Activated naive CD8-positive, alpha-beta T cell treated with anti-CD3 and anti-CD28 coated beads, Interleukin-2, amount 50 U/mL, for 24 hours (primary cell): ENCODE data around the gene DHX16.
"Not testable (repeated sequence)": the region's sequence is repeated elsewhere in the genome, so short reads cannot be mapped to it uniquely, and the experiment has no call there.

ENCODE experiments used
- ATAC-seq: fragments of 150-1000 bp; cut with Tn5 transposase; one replicate; pipeline ENCODE4 v1.10.0; 2021
- DNase-seq: peaks from one replicate; pipeline ENCODE4 v3.0.0; 2021
- H3K27ac Mint-ChIP-seq: one replicate; pipeline ENCODE4 v1.8.0; 2021; ENCODE audit warnings: mild to moderate bottlenecking, mixed read lengths
- H3K27me3 Mint-ChIP-seq: one replicate; pipeline ENCODE4 v1.8.0; 2021; ENCODE audit warnings: mixed read lengths
- H3K36me3 Mint-ChIP-seq: one replicate; pipeline ENCODE4 v1.8.0; 2021; ENCODE audit warnings: low read depth, mixed read lengths
- H3K4me1 Mint-ChIP-seq: one replicate; pipeline ENCODE4 v1.8.0; 2021; ENCODE audit warnings: mixed read lengths
- H3K4me3 Mint-ChIP-seq: one replicate; pipeline ENCODE4 v1.8.0; 2021; ENCODE audit warnings: mild to moderate bottlenecking, moderate library complexity, mixed read lengths
- H3K9me3 Mint-ChIP-seq: one replicate; pipeline ENCODE4 v1.8.0; 2021; ENCODE audit warnings: mixed read lengths

DHX16 gene

DNA sequence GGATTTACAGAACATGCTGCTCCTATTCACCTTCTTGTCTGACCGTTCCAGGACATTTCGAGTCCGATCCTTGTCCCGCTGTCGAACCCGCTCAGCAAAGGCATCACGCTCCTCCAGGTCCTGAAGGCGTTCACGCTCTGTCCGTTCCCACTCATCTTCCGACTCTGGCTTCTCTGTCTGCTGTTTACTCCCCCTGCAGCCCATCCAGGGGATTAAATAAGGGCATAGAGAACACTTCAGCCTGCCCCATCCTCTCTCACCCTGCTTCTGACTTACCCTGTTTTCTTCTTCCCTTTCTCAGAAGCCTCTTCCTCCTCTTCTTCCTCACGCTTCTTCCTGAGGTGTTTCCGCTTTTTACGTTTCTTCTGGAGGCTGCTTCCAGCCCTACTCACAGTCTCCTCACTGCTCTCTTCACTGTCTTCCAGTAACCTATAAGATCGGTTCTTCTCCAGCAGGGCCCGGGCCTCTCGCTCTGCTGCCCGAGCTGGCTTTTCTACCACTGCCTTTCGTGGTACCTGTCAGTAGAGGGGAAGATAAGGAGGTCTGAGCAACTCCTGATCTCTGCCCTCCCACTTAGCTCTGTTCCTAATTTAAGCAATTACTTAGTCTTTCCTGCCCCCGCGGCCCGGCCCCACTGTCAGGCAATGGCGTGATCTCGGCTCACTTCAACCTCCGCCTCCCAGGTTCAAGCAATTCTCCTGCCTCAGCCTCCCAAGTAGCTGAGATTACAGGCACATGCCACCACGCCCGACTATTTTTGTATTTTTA lies 1.9 kb downstream of the DHX16 start:
- H3K4me1 Mint-ChIP-seq, result peaks cover 33% of the 10 kb centered on the region
- no peak for ATAC-seq
- peaks cover 2% of the 10 kb centered on the region for H3K27me3 Mint-ChIP-seq
- no peak for DNase-seq
- peak overlapping the region; percentile 93 for H3K4me3 Mint-ChIP-seq
- H3K36me3 Mint-ChIP-seq, result peaks cover 32% of the 10 kb centered on the region
- H3K9me3 Mint-ChIP-seq, result no peaks in the 10 kb centered on the region
- H3K27ac Mint-ChIP-seq, result peak overlapping the region; percentile 2

DNA sequence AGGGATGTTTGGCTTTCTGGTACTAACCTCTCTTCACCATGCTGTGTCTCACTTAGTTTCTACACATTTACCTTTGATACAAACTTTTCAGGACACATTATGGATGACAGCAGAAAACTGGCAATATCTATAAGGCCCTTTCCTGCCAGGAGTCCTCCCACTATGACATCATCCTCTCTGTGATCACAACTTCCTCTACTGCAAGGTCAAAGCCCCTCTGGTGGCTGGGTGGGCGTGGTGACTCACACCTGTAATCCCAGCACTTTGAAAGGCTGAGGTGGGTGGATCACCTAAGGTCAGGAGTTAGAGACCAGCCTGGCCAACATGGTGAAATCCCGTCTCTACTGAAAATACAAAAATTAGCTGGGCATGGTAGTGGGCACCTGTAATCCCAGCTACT lies 6.5 kb downstream of the DHX16 start:
- DNase-seq (peak; percentile 72), ATAC-seq (peak; percentile 95)
- H3K9me3 Mint-ChIP-seq, H3K4me3 Mint-ChIP-seq, H3K27me3 Mint-ChIP-seq: not testable (repeated sequence)
- H3K4me1 Mint-ChIP-seq, result peaks cover 22% of the 10 kb centered on the region
- peaks cover 52% of the 10 kb centered on the region for H3K36me3 Mint-ChIP-seq
- H3K27ac Mint-ChIP-seq, result peak overlapping the region; percentile 67

DNA sequence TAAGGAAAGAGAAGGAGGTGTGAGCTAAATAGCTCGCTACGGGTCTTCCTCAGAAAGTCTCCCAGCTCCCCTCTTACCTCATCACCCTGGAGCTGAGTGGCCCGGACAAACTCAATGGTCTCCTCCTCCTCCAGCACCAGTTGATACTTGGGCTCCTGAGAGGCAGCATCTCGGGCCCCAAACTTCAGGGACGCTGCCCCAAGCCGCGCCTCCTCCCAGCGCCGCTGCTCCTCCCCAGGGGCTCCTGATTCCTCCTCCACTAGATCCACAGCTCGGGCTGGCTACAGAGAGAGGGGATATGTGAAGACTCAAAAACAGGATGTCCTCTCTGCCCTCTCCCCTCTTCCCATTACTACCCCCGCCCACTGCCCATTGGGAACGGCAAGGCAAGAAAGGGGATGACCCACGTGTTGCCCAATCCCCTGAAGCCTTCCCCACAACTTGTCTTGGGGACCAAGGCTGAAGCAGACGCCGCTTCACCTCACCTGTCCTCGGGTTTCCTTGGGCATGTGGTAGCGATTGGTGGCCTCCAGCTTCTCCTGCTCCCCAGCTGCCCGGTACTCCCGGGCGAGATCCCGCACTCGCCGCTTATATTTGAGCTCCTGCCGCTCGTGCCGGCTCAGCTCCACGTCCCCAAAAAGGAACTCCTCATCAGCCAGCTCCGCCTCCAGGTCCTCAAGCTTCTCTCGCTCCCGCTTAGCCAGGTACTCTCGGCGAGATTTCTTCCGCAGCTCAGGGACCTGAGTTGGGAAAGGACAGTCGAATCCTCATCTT lies 7.6 kb downstream of the DHX16 start:
- Mint-ChIP-seq H3K4me1 (peaks cover 16% of the 10 kb centered on the region), H3K36me3 (peaks cover 48% of the 10 kb centered on the region), H3K4me3 (no peak overlapping the region), H3K27me3 (no peaks in the 10 kb centered on the region), H3K27ac (no peak overlapping the region), H3K9me3 (no peaks in the 10 kb centered on the region)
- DNase-seq (no peak), ATAC-seq (no peak)

DNA sequence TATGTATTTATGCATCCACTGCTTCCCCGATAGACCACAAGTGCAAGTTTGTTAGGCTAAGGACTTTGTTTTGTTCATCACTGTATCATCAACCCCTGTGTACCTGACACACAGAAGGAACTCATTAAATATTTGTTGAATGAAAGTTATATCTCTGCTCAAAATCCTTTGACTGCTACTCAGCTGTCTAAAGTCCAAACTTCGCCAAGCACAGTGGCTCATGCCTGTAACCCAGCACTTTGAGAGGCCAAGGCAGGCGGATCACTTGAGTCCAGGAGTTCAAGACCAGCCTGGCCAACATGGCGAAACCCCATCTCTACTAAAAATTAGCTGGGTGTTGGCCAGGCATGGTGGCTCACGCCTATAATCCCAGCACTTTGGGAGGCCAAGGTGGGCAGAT lies 14.9 kb downstream of the DHX16 start:
- H3K36me3 Mint-ChIP-seq, result peaks cover 56% of the 10 kb centered on the region
- not testable (repeated sequence) for H3K4me1 Mint-ChIP-seq, ATAC-seq, H3K27ac Mint-ChIP-seq, H3K9me3 Mint-ChIP-seq, DNase-seq, H3K4me3 Mint-ChIP-seq, H3K27me3 Mint-ChIP-seq

DNA sequence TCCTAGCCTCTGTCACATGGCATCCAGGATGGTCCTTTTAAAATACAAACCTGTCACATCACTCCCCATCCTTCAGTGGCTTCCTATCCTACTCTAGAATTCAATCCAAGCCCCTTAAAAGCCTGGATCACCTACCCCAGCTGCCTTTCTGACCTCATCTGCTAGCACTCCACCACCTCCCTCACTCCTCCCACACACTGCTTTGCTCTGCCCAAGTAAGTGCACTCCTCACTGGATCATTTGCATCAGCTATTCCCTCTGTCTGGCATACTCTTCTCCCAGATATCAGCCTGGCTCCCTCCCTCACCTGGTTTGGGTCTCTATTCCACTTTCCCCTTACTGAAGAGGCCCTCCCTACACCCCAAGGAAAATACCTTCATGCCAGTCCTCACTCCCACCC lies 15.4 kb downstream of the DHX16 start:
- H3K4me3 Mint-ChIP-seq, result no peak overlapping the region
- no peaks in the 10 kb centered on the region for H3K9me3 Mint-ChIP-seq
- no peaks in the 10 kb centered on the region for H3K4me1 Mint-ChIP-seq
- DNase-seq (no peak), ATAC-seq (no peak)
- H3K27ac Mint-ChIP-seq, result peak overlapping the region; percentile 39
- peaks cover 53% of the 10 kb centered on the region for H3K36me3 Mint-ChIP-seq
- H3K27me3 Mint-ChIP-seq, result no peaks in the 10 kb centered on the region

DNA sequence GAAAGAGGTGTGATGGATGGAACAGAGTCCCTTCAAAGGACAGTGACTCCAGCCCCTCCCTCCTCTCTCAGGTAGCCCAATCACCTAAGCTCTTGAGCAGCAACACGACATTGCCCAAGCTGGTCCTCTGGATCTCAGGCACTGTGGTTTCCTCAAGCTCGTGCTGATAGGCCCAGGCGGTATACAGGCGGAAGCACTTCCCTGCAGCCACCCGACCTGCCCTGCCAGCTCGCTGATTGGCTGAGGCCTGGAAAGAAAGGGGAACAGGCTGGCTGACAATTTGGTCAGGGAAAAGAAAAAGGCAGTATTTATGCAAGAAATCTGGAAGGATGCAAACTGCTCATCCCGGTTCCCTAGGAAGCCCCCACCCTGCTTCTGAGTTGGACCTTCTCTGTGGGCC lies 16.3 kb downstream of the DHX16 start:
- H3K27ac Mint-ChIP-seq, result no peak overlapping the region
- no peaks in the 10 kb centered on the region for H3K9me3 Mint-ChIP-seq
- H3K4me3 Mint-ChIP-seq, result no peak overlapping the region
- ATAC-seq (no peak), DNase-seq (no peak)
- H3K27me3 Mint-ChIP-seq, result no peaks in the 10 kb centered on the region
- peaks cover 50% of the 10 kb centered on the region for H3K36me3 Mint-ChIP-seq
- no peaks in the 10 kb centered on the region for H3K4me1 Mint-ChIP-seq

DNA sequence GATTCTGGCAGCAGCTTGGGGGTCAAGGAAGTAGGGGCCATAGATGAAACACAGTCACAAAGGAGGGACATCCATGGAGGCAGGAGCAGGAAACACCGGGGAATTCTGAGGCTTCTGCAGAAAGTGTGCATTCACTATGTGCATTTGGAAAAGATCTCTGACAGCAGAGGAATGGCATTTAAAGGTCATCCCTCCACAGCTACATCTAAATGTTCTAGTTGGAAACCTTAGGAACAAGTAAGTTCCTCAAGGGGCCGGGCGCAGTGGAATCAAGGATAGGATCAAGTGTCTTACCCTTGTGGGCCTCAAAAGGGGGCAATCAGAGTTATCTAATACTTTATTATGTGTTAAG lies 17.1 kb downstream of the DHX16 start:
- H3K4me1 Mint-ChIP-seq, result peaks cover 2% of the 10 kb centered on the region
- no peak for ATAC-seq
- H3K27ac Mint-ChIP-seq, result peak overlapping the region; percentile 17
- peaks cover 52% of the 10 kb centered on the region for H3K36me3 Mint-ChIP-seq
- no peaks in the 10 kb centered on the region for H3K27me3 Mint-ChIP-seq
- DNase-seq, result no peak
- H3K4me3 Mint-ChIP-seq, result no peak overlapping the region
- H3K9me3 Mint-ChIP-seq, result no peaks in the 10 kb centered on the region

DNA sequence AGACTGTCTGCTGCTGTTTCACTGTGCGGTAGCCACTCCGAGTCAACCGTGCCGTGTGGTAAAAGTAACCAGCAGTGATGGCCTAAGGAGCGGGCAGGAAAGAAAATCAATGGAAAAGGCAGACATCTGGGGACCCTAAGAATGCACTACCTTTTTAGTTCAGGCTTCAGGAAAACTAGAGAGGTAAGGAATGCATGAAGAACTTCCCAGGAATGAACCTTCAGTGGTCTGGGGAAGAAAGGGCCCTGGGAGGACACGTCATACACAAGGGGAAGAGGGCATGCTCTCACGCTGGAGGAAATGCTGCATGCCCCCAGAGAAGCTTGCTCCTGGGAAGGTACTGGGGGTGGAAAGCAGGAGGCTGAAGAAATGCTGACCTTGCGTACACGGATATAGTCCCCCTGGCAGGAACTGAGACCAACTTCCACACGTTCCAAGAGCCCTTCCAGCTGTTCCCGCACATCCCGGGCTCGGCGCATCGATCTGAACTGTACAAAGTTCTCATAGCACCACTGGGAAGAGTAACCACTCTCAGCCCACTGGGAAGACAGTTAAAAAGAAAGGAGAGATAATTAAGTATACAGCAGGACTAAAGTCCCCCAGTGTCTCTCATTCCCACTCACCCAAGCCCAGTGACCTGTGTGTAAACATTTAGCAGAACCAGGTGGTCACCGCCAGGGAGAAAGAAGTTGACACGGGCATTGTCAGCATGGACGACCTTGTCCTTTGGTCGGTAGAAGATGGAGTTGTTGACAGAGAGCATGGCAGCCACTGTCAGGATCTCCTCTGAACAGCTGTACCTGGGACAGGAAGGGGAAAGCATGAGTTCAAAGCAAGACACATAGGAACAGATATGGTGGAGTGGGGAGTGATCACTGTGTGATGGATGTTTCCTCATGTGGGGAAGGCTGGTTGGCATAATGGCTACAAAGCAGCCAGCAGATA lies 17.7 kb downstream of the DHX16 start:
- Mint-ChIP-seq H3K27me3 (no peaks in the 10 kb centered on the region), H3K4me3 (no peak overlapping the region), H3K36me3 (peaks cover 50% of the 10 kb centered on the region), H3K4me1 (peaks cover 2% of the 10 kb centered on the region), H3K9me3 (no peaks in the 10 kb centered on the region), H3K27ac (peak overlapping the region; percentile 17)
- no peak for DNase-seq
- no peak for ATAC-seq

DNA sequence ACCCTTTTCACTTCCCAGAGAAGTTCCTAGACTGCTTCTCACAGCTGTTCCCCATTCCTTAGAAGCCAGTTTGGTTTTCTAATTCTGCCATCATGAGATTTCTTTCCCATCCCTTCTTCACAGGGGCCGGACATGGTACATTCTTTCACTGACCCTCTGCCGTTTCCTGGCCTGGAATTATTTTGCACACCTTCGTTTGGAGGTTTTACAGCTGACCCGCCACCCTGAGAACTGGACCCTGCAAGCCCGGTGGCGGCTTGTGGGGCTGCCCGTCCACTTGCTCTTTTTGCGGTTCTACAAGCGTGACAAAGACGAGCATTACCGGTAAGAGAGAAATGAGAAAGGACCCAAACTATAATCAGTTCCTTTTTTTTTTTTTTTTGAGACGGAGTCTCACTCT lies 21.7 kb downstream of the DHX16 start:
- Mint-ChIP-seq H3K4me3 (no peak overlapping the region), H3K27ac (no peak overlapping the region)
- no peak for ATAC-seq

DNA sequence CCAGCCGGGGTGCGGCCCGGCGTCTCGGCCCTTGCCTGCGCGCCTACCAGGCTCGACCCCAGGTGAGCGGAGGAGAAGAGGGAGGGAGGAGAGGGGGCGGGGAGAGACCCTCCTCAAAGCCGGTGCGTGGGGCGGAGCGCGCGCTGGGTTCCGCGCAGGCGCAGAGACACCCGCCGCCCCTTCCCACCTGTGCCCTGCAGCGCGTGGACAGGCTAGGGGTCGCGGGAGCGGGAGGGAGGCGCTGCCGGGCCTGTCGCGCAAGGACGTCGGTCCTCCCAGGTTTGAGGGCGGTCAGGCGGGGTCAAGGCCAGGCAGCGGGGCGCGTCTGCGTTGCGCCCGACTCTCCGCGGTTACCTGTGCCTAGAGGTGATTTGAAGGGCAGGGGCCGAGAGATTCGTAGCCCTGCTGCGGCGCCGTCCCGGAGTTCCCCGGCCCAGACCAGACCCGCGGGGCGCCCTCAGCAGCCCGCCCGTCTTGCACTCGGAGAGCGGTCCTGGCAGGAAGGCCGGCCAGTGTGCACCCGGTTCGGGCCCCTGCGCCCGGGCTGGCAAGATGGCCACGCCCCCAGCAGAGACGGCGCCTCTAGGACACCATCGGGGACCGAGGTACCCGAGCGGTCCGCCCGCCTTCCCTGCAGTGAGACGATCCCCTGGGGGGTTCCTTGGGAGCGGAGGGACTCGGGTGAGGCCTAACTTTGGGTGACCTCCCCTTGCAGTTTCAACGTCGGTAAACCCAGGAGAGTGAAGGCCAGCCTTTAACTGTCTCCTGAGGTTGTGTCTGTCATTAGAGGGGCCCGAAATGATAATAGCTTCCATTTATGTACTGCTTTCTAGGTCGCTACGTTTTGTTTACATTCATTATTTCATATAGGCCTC lies 25.3 kb downstream of the DHX16 start:
- DNase-seq (peak; percentile 78), ATAC-seq (peak; percentile 77)
- peaks cover 20% of the 10 kb centered on the region for H3K36me3 Mint-ChIP-seq
- no peaks in the 10 kb centered on the region for H3K27me3 Mint-ChIP-seq
- peak overlapping the region; percentile 78 for H3K27ac Mint-ChIP-seq
- H3K4me1 Mint-ChIP-seq, result peaks cover 26% of the 10 kb centered on the region
- no peaks in the 10 kb centered on the region for H3K9me3 Mint-ChIP-seq
- H3K4me3 Mint-ChIP-seq, result peak overlapping the region; percentile 83

More for the DNA sequence above, 21.7 kb downstream of the DHX16 start:
- H3K27me3 Mint-ChIP-seq, result no peaks in the 10 kb centered on the region
- peaks cover 28% of the 10 kb centered on the region for H3K36me3 Mint-ChIP-seq
- peaks cover 20% of the 10 kb centered on the region for H3K4me1 Mint-ChIP-seq
- DNase-seq, result no peak
- H3K9me3 Mint-ChIP-seq, result no peaks in the 10 kb centered on the region

DNA sequence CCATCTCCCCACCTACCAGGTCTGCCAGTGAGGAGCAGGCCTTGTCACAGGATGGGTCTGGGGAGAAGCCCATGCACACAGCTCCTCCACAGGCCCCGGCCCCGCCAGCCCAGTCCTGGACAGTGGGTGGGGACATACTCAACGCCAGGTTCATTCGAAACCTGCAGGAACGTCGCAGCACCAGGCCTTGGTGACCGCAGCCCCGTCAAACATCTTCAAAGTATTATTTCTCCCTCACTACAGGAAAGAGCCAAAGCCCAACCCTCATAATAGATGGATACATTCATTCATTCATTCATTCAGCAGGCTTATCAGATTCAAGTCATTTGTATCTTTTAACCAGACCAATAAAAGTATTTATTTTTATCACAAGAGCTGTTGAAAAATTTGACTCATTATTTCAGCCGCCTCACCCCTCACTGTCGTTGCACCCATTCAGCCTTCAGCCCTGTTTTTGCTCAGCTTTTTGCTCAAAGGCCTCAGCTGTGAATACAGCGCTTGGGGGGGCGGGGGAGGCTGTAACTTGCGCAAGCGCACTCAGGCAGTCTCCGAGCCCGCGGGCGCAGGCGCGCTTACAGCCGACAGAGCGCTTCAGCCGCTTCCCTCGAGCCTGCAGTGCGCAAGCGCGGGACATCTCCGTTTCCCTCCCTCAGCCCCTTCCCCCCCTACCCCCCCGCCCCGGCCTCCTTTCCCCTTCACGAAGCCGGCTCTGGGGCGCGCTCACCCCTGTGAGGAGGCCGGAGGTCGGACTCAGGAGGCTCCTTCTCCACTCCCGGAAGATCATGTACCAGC lies 26.2 kb downstream of the DHX16 start, which contains the start of gene C6orf136:
C6orf136 (plus strand) TSS at position 684 of the 792 bp plus-strand sequence; CDS start at position 783, 99 bp downstream.
- peak; percentile 93 for DNase-seq
- Mint-ChIP-seq H3K27ac (peak within 1 kb of the TSS; percentile 78), H3K9me3 (no peaks in the 10 kb centered on the region), H3K4me3 (peak within 1 kb of the TSS; percentile 83), H3K27me3 (no peaks in the 10 kb centered on the region), H3K4me1 (peaks cover 29% of the 10 kb centered on the region), H3K36me3 (peaks cover 14% of the 10 kb centered on the region)
- ATAC-seq, result peak; percentile 81

DNA sequence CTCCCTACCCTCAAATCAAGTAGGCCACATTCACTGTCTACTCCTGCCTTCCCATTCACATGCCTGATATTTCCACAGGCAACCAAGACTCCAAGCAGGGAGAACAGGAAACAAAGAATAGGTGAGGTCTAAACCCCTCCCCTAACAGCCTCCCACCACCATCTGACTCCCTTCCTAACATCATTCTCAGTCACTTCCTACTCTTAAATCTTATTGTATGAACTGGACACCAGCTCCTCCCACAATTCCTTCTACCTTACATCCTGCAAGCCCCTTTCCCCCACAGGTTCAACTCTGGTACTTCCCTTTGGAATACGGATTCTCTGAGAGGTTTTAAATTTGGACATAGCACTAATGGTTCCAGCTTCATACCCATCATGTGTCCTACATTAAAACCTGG lies 26.8 kb downstream of the DHX16 start:
- ATAC-seq (no peak), DNase-seq (no peak)
- H3K36me3 Mint-ChIP-seq, result peaks cover 11% of the 10 kb centered on the region
- H3K4me3 Mint-ChIP-seq, result peak overlapping the region; percentile 83
- H3K4me1 Mint-ChIP-seq, result peaks cover 32% of the 10 kb centered on the region
- no peaks in the 10 kb centered on the region for H3K27me3 Mint-ChIP-seq
- no peaks in the 10 kb centered on the region for H3K9me3 Mint-ChIP-seq
- H3K27ac Mint-ChIP-seq, result peak overlapping the region; percentile 78

DNA sequence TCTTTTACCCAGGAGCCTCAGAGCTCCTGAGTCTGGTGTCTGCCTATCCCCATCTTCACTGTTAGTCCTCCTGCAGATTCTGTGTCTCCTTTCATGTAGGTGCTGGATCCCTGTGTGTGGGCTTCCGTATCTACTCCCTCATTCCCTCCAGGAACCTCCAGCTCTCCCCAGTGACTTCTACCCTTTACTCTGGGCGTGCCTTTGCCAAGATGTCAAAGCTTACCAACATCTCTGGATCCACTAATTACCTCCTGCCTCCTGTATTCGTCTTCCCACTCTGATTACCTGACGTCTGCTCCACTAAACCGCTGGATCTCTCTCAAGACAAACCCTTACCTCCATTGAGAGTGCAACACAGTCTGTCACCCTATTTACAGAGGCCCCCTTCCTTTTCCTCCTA lies 28.0 kb downstream of the DHX16 start:
- Mint-ChIP-seq H3K4me1 (peaks cover 36% of the 10 kb centered on the region), H3K4me3 (no peak overlapping the region), H3K36me3 (peaks cover 8% of the 10 kb centered on the region), H3K9me3 (no peaks in the 10 kb centered on the region), H3K27ac (no peak overlapping the region), H3K27me3 (no peaks in the 10 kb centered on the region)
- no peak for ATAC-seq
- no peak for DNase-seq
